Right lobe of liver (tissue), 6 donors: ENCODE measurements around the gene SLC10A1. TPM values are rescaled to one million over a fixed set of nuclear protein-coding genes. Genes with fewer than 3 reads are reported as not detected.

Experiments
- ATAC-seq, 4 donors: fragments of 200-7000 bp; cut with Tn5 transposase; one replicate each; pipeline ENCODE4 v1.9.1; 2020; ENCODE audit warnings: mild to moderate bottlenecking in 4 of 4, moderate library complexity in 4 of 4
- DNase-seq, 3 donors: peaks; one replicate each; pipeline ENCODE4 v3.0.0-alpha.2; 2020
- H3K27ac ChIP-seq, 3 donors: fragments of 200-600 bp; one replicate each; pipeline ENCODE4 v1.8.0; 2022
- H3K27me3 ChIP-seq, 2 donors: fragments of 200-600 bp; one replicate each; pipeline ENCODE4 v1.8.0; 2022
- H3K36me3 ChIP-seq, 4 donors: fragments of 200-600 bp; sonication (generic) in 1 of 4; one replicate each; pipeline versions ENCODE4 v1.5.1 to v1.8.0; 2017 to 2022; ENCODE audit warnings: control low read depth in 1 of 4
- H3K4me1 ChIP-seq, 4 donors: fragments of 200-600 bp; sonication (generic) in 1 of 4; one replicate each; pipeline versions ENCODE4 v1.5.1 to v1.8.0; 2017 to 2022; ENCODE audit warnings: control low read depth in 1 of 4
- H3K4me3 ChIP-seq, 3 donors: fragments of 200-600 bp; one replicate each; pipeline ENCODE4 v1.8.0; 2022
- H3K9me3 ChIP-seq, 4 donors: fragments of 200-600 bp; sonication (generic) in 1 of 4; one replicate each; pipeline versions ENCODE4 v1.5.1 to v1.8.0; 2017 to 2022; ENCODE audit warnings: control low read depth in 1 of 4
- POLR2A ChIP-seq: fragments of 450-650 bp; IDR thresholded peaks from one replicate; pipeline ENCODE4 v1.6.1; 2017; ENCODE audit warnings: antibody characterized with exemption, mild to moderate bottlenecking
- WGBS: methylation state at CpG from one replicate; pipeline ENCODE4 v1.1.6; 2018; ENCODE audit warnings: low coverage, low lambda C conversion rate; ENCODE audit not compliant: insufficient coverage; ENCODE audit errors: missing lambda C conversion rate; 5-methylcytosine and 5-hydroxymethylcytosine counted together
- intact Hi-C, 2 donors: fragments of 100-400 bp; cut with DNase I; formaldehyde crosslinking; loops; one replicate each; pipeline versions ENCODE4 v1.11.2 to v1.14.1; 2022
- total RNA-seq, 6 experiments: library from RNA; depleted of rRNA in 2 of 6; stranded (reverse); fragments of >200 nt in 2 of 6; fragmentation: NEBNext Ultra II Directional in 3 of 6; extraction: Animal tissue kit (Norgen Biotek cat#: 25700) in 3 of 6; gene quantifications; one replicate each; pipeline versions ENCODE4 v1.1.0 to v1.2.4, GENCODE V29; 2016 to 2023
- TF ChIP-seq, protein P1 (sequence below), 4 donors: fragments of 200-600 bp in 3 of 4; fragments of 450-650 bp in 1 of 4; IDR thresholded peaks; one replicate each; pipeline versions ENCODE4 v1.5.1 to v1.8.0; 2016 to 2022; ENCODE audit warnings: antibody characterized with exemption in 4 of 4, mild to moderate bottlenecking in 2 of 4
- donor health status: DM: no; HTN: yes; CAD: no.
- donor health status: DM: no; HTN: no; CAD: no.
- donor health status: DM: no; HTN: no; CAD: no.
- donor health status: DM: no; HTN: yes; CAD: no.
- donor health status: DM: no; HTN: yes; CAD: no.

SLC10A1 gene
- total RNA-seq, 6 experiments from 2014 or later, result 61.5 to 260 (median 105) TPM

DNA sequence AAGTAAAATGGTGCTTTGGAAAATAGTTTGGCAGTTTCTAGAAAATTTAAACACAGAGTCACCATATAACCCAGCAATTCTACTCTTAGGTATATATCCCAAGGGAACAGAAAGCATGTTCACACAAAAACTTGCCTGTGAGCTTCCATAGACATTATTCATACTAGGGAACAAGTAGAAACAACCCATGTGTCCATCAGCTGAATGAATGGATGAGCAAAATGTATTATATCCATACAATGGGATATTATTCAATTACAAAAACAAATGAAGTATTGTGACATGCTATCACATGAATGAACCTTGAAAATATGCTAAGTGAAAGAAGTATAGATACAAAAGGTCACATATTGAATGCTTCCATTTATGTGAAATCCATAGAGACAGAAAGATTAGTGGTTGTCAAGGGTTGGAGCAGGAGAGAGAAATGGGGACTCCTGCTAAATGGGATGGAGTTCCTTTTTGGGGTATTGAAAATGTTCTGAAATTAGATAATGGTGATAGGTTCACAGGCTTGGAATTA, 7.9 kb downstream of the SLC10A1 start:
- Histone ChIP-seq H3K36me3 (peaks cover 0 to 14% (median 6%) of the 10 kb centered on the region in 4 donors), H3K27me3 (no peaks in the 10 kb centered on the region), H3K4me1 (peaks cover 0 to 49% (median 8%) of the 10 kb centered on the region in 4 donors), H3K27ac (no peak overlapping the region), H3K9me3 (no peaks in the 10 kb centered on the region), H3K4me3 (no peak overlapping the region)
- TF ChIP-seq POLR2A, result no peak
- TF ChIP-seq, protein P1, sequence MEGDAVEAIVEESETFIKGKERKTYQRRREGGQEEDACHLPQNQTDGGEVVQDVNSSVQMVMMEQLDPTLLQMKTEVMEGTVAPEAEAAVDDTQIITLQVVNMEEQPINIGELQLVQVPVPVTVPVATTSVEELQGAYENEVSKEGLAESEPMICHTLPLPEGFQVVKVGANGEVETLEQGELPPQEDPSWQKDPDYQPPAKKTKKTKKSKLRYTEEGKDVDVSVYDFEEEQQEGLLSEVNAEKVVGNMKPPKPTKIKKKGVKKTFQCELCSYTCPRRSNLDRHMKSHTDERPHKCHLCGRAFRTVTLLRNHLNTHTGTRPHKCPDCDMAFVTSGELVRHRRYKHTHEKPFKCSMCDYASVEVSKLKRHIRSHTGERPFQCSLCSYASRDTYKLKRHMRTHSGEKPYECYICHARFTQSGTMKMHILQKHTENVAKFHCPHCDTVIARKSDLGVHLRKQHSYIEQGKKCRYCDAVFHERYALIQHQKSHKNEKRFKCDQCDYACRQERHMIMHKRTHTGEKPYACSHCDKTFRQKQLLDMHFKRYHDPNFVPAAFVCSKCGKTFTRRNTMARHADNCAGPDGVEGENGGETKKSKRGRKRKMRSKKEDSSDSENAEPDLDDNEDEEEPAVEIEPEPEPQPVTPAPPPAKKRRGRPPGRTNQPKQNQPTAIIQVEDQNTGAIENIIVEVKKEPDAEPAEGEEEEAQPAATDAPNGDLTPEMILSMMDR (IDR thresholded peaks at IDR 0.05), result no peak
- ATAC-seq, result no peak
- no peak for DNase-seq
- intact Hi-C loops, result no loop called here

DNA sequence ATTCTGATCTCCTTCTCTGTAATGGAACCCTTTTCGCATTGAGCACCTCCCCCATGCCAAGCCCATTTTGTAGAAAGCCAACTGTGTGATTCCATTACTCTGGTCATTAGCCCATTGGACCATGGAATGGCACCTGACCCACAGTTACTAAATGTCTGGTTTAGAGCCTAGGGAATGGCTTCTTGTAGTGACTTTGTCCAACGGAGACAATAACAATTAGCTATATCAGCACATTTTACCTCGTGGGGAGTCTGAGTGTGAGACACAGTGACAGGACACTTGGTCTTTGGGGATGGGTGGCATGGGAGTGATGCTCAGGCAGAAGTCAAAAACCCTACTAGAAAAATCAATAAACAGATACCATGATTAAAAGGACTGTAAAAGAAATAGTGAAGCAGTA, 10.4 kb downstream of the SLC10A1 start:
- 83% methylated on average over 2 of the region's 3 CpGs for WGBS
- Histone ChIP-seq H3K36me3 (peaks cover 0 to 25% (median 9%) of the 10 kb centered on the region in 4 donors), H3K4me1 (peaks cover 0 to 39% (median 8%) of the 10 kb centered on the region in 4 donors), H3K9me3 (no peaks in the 10 kb centered on the region), H3K4me3 (no peak overlapping the region), H3K27me3 (no peaks in the 10 kb centered on the region), H3K27ac (no peak overlapping the region)
- DNase-seq (no peak), ATAC-seq (no peak)
- no peak for TF ChIP-seq POLR2A
- TF ChIP-seq, protein P1 (IDR thresholded peaks at IDR 0.05), result no peak
- intact Hi-C loops, result no loop called here

- intact Hi-C loops, result no loop called here
- peak; percentile 25 to 79 (median 70) for ATAC-seq
- DNase-seq, result peak in 2 of 3 donors; percentile 78 to 82
- Histone ChIP-seq H3K9me3 (no peaks in the 10 kb centered on the region), H3K27me3 (no peaks in the 10 kb centered on the region), H3K4me1 (peaks cover 0 to 51% (median 16%) of the 10 kb centered on the region in 4 donors), H3K36me3 (peaks cover 0 to 35% (median 13%) of the 10 kb centered on the region in 4 donors), H3K4me3 (no peak overlapping the region), H3K27ac (peak overlapping the region in 1 of 3 donors; percentile 54)
- WGBS, result no CpG with 5 or more reads among the region's 1 CpG
- TF ChIP-seq, protein P1 (IDR thresholded peaks at IDR 0.05), result no peak
- no peak for TF ChIP-seq POLR2A
Measured at GRCh38 chr14:69784942-69785341, 12.1 kb downstream of the SLC10A1 start.

- Histone ChIP-seq H3K9me3 (no peaks in the 10 kb centered on the region), H3K4me3 (no peak overlapping the region), H3K27me3 (no peaks in the 10 kb centered on the region), H3K36me3 (peaks cover 0 to 66% (median 27%) of the 10 kb centered on the region in 4 donors), H3K27ac (peak overlapping the region in 2 of 3 donors; percentile 25 to 64), H3K4me1 (peaks cover 0 to 53% (median 14%) of the 10 kb centered on the region in 4 donors)
- ATAC-seq (no peak), DNase-seq (no peak)
- TF ChIP-seq, protein P1 (IDR thresholded peaks at IDR 0.05), result no peak
- TF ChIP-seq POLR2A, result no peak
- intact Hi-C loops, result no loop called here
- 81% methylated on average over 3 of the region's 3 CpGs for WGBS
Measured at GRCh38 chr14:69780952-69781351, 16.1 kb downstream of the SLC10A1 start.
